ENCODE measurements around the gene PFAS.

The PFAS gene

GRCh38 chr17:8267480-8268147, 18.5 kb downstream of the PFAS start:
- no peak for DNase-seq

GRCh38 chr17:8268550-8269298, 19.6 kb downstream of the PFAS start:
- DNase-seq: no peak

- no peak for DNase-seq
These were observed 23.3 kb downstream of the PFAS start for GRCh38 chr17:8272421-8272820.

GRCh38 chr17:8273884-8274444, 24.9 kb downstream of the PFAS start:
- no peak for DNase-seq

GRCh38 chr17:8274816-8275215, 25.7 kb downstream of the PFAS start:
- no peak for DNase-seq

- peak; percentile 74 to 79 for DNase-seq
These were observed 26.6 kb downstream of the PFAS start for GRCh38 chr17:8275421-8276290.

- no peak for DNase-seq
These were observed 28.2 kb downstream of the PFAS start for GRCh38 chr17:8277317-8277716.

GRCh38 chr17:8282345-8282744, 33.3 kb downstream of the PFAS start:
- DNase-seq: no peak

GRCh38 chr17:8283356-8283755, 34.3 kb downstream of the PFAS start:
- no peak for DNase-seq

GRCh38 chr17:8284126-8284525, 35.0 kb downstream of the PFAS start:
- DNase-seq: no peak

GRCh38 chr17:8285270-8286181, 36.4 kb downstream of the PFAS start:
- DNase-seq: peak; percentile 31 to 43

- DNase-seq: no peak
These were observed 38.7 kb downstream of the PFAS start for GRCh38 chr17:8287651-8288335.

- peak; percentile 22 to 75 for DNase-seq
These were observed 39.4 kb downstream of the PFAS start, which contains the start of gene RANGRF for GRCh38 chr17:8288336-8289102. TSS of gene RANGRF (plus strand) at chr17:8288670. CDS start at chr17:8288789, 119 bp downstream.

GRCh38 chr17:8289103-8289397, 40.0 kb downstream of the PFAS start:
- DNase-seq: peak in 1 of 2 experiments; percentile 25

GRCh38 chr17:8290043-8290442, 41.0 kb downstream of the PFAS start:
- no peak for DNase-seq

- no peak for DNase-seq
These were observed 43.7 kb downstream of the PFAS start for GRCh38 chr17:8292639-8293395.

- no peak for DNase-seq
These were observed 45.3 kb downstream of the PFAS start for GRCh38 chr17:8294361-8294760.

GRCh38 chr17:8294814-8295316, 45.8 kb downstream of the PFAS start:
- no peak for DNase-seq

GRCh38 chr17:8300226-8300625, 51.1 kb downstream of the PFAS start:
- no peak for DNase-seq

All from NCI-H524 (cell line).